Heart left ventricle (tissue), 16 donors: ENCODE measurements around the gene XIRP2. TPM values are rescaled to one million over a fixed set of nuclear protein-coding genes. Genes with fewer than 3 reads are reported as not detected.
A peak's percentile ranks its signal among the peaks of the same experiment; 100 is the strongest.

Source experiments
- ATAC-seq, 4 donors: fragments of 200-7000 bp; cut with Tn5 transposase; one replicate each; pipeline ENCODE4 v1.9.1; 2020 to 2022; ENCODE audit warnings: moderate library complexity in 4 of 4, mild to moderate bottlenecking in 3 of 4, moderate number of reproducible peaks in 1 of 4
- DNase-seq, 5 donors: peaks; one replicate each; pipeline ENCODE4 v3.0.0-alpha.2; 2020
- H3K27ac ChIP-seq, 12 donors: fragments of 200-600 bp; sonication (generic) in 4 of 12; one replicate each; pipeline versions ENCODE4 v1.5.0 to v1.8.0; 2016 to 2022; ENCODE audit warnings: mild to moderate bottlenecking in 2 of 12
- H3K27me3 ChIP-seq, 9 donors: fragments of 200-600 bp; sonication (generic) in 2 of 9; one replicate each; pipeline versions ENCODE4 v1.5.1 to v1.8.0; 2016 to 2022; ENCODE audit warnings: mild to moderate bottlenecking in 3 of 9
- H3K36me3 ChIP-seq, 9 donors: fragments of 200-600 bp; sonication (generic) in 2 of 9; one replicate each; pipeline versions ENCODE4 v1.5.0 to v1.8.0; 2018 to 2022; ENCODE audit warnings: mild to moderate bottlenecking in 2 of 9
- H3K4me1 ChIP-seq, 12 donors: fragments of 200-600 bp; sonication (generic) in 4 of 12; one replicate each; pipeline versions ENCODE4 v1.5.0 to v1.8.0; 2016 to 2022; ENCODE audit warnings: mild to moderate bottlenecking in 3 of 12
- H3K4me3 ChIP-seq, 12 donors: fragments of 200-600 bp; sonication (generic) in 4 of 12; one replicate each; pipeline versions ENCODE4 v1.5.0 to v1.8.0; 2017 to 2022; ENCODE audit warnings: mild to moderate bottlenecking in 9 of 12, moderate library complexity in 4 of 12
- H3K9me3 ChIP-seq, 12 donors: fragments of 200-600 bp; sonication (generic) in 4 of 12; one replicate each; pipeline versions ENCODE4 v1.5.0 to v1.8.0; 2016 to 2022; ENCODE audit warnings: mild to moderate bottlenecking in 1 of 12
- CTCF ChIP-seq, 12 donors: fragments of 200-600 bp; sonication (generic) in 4 of 12; IDR thresholded peaks; one replicate each; pipeline versions ENCODE4 v1.5.0 to v1.8.0; 2018 to 2022; ENCODE audit warnings: antibody characterized with exemption in 12 of 12, mild to moderate bottlenecking in 5 of 12
- POLR2A ChIP-seq, 2 donors: fragments of 450-650 bp; IDR thresholded peaks; one replicate each; pipeline ENCODE4 v1.6.1; 2017; ENCODE audit warnings: antibody characterized with exemption in 2 of 2, mild to moderate bottlenecking in 2 of 2, moderate library complexity in 2 of 2
- WGBS, 4 donors: extraction: QIAGEN DNeasy Blood & Tissue Kit in 2 of 4; methylation state at CpG; one replicate each; pipeline versions ENCODE4 v1.1.5 to v1.1.7; 2013 to 2018; 5-methylcytosine and 5-hydroxymethylcytosine counted together
- intact Hi-C, 10 donors: fragments of 100-400 bp; cut with DNase I; formaldehyde crosslinking; loops; one replicate each; pipeline versions ENCODE4 v1.11.1 to v1.14.2; 2022
- polyA plus RNA-seq, 2 donors: library from polyadenylated mRNA; stranded (reverse); fragments of 200-250 nt; gene quantifications; one replicate each; pipeline ENCODE4 v1.2.3, GENCODE V29; 2013
- total RNA-seq, 9 donors: library from RNA; depleted of rRNA in 2 of 9; stranded (reverse); fragments of >200 nt in 2 of 9; fragmentation: NEBNext Ultra II Directional in 3 of 9; extraction: Animal tissue kit (Norgen Biotek cat#: 25700) in 3 of 9; gene quantifications; one replicate each; pipeline versions ENCODE4 v1.1.0 to v1.2.4, GENCODE V29; 2016 to 2023
- donor health status: ischemic (EF 13 %, LVEDD 7.1; RV severe dilation, severe dysfunction).
- donor health status: healthy with polysubstance abuse.
- donor health status: DM: no; HTN: yes; CAD: no.
- donor health status: DM: no; HTN: no; CAD: no.
- donor health status: ischemic (EF 25% LVEDD 6.9; RV normal size, moderate dysfunction).
- donor health status: ischemic (EF 25% LVEDD 5.7; RV mildly dilated, moderate dysfunction).
- donor health status: healthy.
- donor health status: DM: yes; HTN: yes; CAD: no.
- donor health status: ischemic (EF 35%, LVEDD 5.7; RV mildly dilated, moderate dysfunction).
- donor health status: nonischemic (EF 11% LVEDD 7.7; RV severe dilation, severe dysfunction).
- donor health status: DM: yes; HTN: yes; CAD: no.
- donor health status: PGD.
- donor health status: ischemic (EF 29% LVEDD 5.4; RV normal size, mild dysfunction).
- donor health status: nonischemic (EF 23%, LVEDD 6.1; RV moderate dilation, normal function).

The XIRP2 gene
- total and polyA plus RNA-seq, 11 donors = 227 to 2,395 (median 626) TPM

- intact Hi-C loops = loop anchor here in 6 of 10 donors (1.0 to 10.0 kb wide), 6 partner anchors 80 to 677 kb away; no protein-coding TSS in a partner anchor
These were observed 323.9 kb downstream of the XIRP2 start for GRCh38 chr2:167212014-167212648.

GRCh38 chr2:167215595-167215994 lies 327.3 kb downstream of the XIRP2 start:
- no peak for ATAC-seq
- H3K36me3 ChIP-seq = peaks cover 0 to 31% (median 0%) of the 10 kb centered on the region in 9 donors
- 72 to 76% (median 74%) methylated on average over 4 of the region's 4 CpGs for WGBS, 4 donors
- no peaks in the 10 kb centered on the region for H3K9me3 ChIP-seq
- H3K27ac ChIP-seq = no peak overlapping the region
- intact Hi-C loops = loop anchor here in 1 of 10 donors (10.0 kb wide), 1 partner anchor 681 kb away; no protein-coding TSS in a partner anchor
- no peaks in the 10 kb centered on the region for H3K27me3 ChIP-seq
- H3K4me3 ChIP-seq = no peak overlapping the region
- TF ChIP-seq CTCF (IDR thresholded peaks at IDR 0.05) (no peak), POLR2A (IDR thresholded peaks at IDR 0.05) (no peak)
- DNase-seq = no peak
- peaks cover 0 to 17% (median 4%) of the 10 kb centered on the region in 12 donors for H3K4me1 ChIP-seq

More at GRCh38 chr2:167212014-167212648, 323.9 kb downstream of the XIRP2 start:
- Histone ChIP-seq H3K36me3 (peaks cover 0 to 10% (median 0%) of the 10 kb centered on the region in 9 donors), H3K27ac (no peak overlapping the region), H3K9me3 (no peaks in the 10 kb centered on the region), H3K4me1 (peaks cover 0 to 24% (median 14%) of the 10 kb centered on the region in 12 donors), H3K27me3 (no peaks in the 10 kb centered on the region), H3K4me3 (no peak overlapping the region)
- WGBS, 4 donors = 1 to 3% (median 1%) methylated on average over 3 of the region's 3 CpGs
- DNase-seq (peak in 1 of 5 donors; percentile 29), ATAC-seq (peak in 3 of 4 donors; percentile 66 to 70 (median 67))
- TF ChIP-seq POLR2A (IDR thresholded peaks at IDR 0.05) = no peak
- TF ChIP-seq CTCF (IDR thresholded peaks at IDR 0.05) = peak; percentile 50 to 80 (median 75)

GRCh38 chr2:167237478-167237877 lies 349.2 kb downstream of the XIRP2 start:
- TF ChIP-seq CTCF (IDR thresholded peaks at IDR 0.05) (no peak), POLR2A (IDR thresholded peaks at IDR 0.05) (no peak)
- Histone ChIP-seq H3K4me1 (peaks cover 0 to 5% (median 0%) of the 10 kb centered on the region in 12 donors), H3K4me3 (no peak overlapping the region), H3K27ac (no peak overlapping the region), H3K9me3 (no peaks in the 10 kb centered on the region), H3K27me3 (no peaks in the 10 kb centered on the region), H3K36me3 (peaks cover 0 to 28% (median 0%) of the 10 kb centered on the region in 9 donors)
- ATAC-seq (no peak), DNase-seq (no peak)
- WGBS, 4 donors = 83 to 90% (median 87%) methylated on average over 4 of the region's 4 CpGs
- intact Hi-C loops = no loop called here

- H3K27me3 ChIP-seq = no peaks in the 10 kb centered on the region
- H3K4me1 ChIP-seq = peaks cover 0 to 5% (median 0%) of the 10 kb centered on the region in 12 donors
- no peaks in the 10 kb centered on the region for H3K9me3 ChIP-seq
- 84 to 96% (median 88%) methylated on average over 1 of the region's 1 CpG for WGBS, 4 donors
- intact Hi-C loops = no loop called here
- peaks cover 0 to 60% (median 0%) of the 10 kb centered on the region in 9 donors for H3K36me3 ChIP-seq
- ATAC-seq (no peak), DNase-seq (no peak)
- H3K27ac ChIP-seq = no peak overlapping the region
- no peak for TF ChIP-seq CTCF (IDR thresholded peaks at IDR 0.05)
- TF ChIP-seq POLR2A (IDR thresholded peaks at IDR 0.05) = no peak
- H3K4me3 ChIP-seq = no peak overlapping the region
These were observed 352.4 kb downstream of the XIRP2 start for GRCh38 chr2:167240671-167241070.
